GM19035 (cell line): ENCODE results near the gene CNNM2.
"Not testable (repeated sequence)": the region's sequence is repeated elsewhere in the genome, so short reads cannot be mapped to it uniquely, and the experiment has no call there.

Source experiments
- ATAC-seq: cut with Tn5 transposase; IDR thresholded peaks from one replicate; pipeline ENCODE4 v1.9.1; 2021; ENCODE audit not compliant: unreplicated experiment

The CNNM2 gene

DNA sequence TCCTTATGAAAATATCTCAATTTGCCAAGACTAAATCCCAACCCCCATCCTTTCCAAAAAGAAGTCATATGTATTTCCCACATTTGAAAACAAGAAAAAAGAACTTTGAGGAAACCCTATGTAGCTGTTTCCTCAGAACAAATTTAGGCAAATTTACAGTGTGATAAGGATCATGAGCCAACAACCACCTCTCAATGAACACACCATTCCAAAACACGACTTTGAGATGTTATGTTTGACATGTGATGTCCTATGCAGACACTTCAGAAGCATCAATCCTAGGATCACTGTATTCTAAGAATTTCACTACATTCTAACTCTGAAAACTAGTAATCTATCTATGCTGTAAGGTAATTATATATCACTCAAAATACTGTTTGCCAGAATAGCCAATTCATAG lies 212.8 kb downstream of the CNNM2 start:
- no peak for ATAC-seq

DNA sequence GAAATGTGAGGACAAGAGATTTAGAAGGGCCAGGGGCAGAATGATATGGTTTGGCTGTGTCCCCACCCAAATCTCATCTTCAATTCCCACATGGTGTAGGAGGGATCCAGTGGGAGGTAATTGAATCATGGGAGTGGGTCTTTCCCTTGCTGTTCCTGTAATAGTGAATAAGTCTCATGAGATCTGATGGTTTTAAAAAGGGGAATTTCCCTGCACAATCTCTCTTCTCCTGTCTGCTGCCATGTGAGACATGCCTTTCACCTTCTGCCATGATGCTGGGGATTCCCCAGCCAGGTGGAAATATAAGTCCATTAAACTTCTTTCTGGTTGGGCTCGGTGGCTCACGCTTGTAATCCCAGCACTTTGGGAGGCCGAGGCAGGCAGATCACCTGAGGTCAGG lies 217.1 kb downstream of the CNNM2 start:
- not testable (repeated sequence) for ATAC-seq

DNA sequence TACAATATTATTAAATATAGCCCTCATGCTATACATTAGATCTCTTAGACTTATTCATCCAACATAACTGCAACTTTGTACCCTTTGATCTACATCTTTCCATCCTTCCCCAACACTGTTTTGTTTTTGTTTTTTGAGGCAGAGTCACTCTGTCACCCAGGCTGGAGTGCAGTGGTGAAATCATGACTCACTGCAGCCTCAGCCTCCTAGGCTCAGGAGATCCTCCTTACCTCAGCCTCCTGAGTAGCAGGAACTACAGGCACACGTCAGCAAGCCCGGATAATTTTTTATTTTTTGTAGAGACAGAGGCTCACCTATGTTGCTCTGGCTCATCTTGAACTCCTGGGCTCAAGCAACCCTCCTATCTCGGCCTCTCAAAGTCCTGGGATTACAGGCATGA lies 221.7 kb downstream of the CNNM2 start:
- ATAC-seq: no peak
